Activated T-helper 9 cell treated with anti-CD3 and anti-CD28 coated beads, Interleukin-2, amount 50 U/mL, for 16 hours (primary cell): ENCODE data around the gene NR1I3.
"Not testable (repeated sequence)": the region's sequence is repeated elsewhere in the genome, so short reads cannot be mapped to it uniquely, and the experiment has no call there.

ENCODE experiments used
- DNase-seq: peaks from one replicate; pipeline ENCODE4 v3.0.0-alpha.2; 2020; ENCODE audit warnings: low read depth

The NR1I3 gene, protein sequence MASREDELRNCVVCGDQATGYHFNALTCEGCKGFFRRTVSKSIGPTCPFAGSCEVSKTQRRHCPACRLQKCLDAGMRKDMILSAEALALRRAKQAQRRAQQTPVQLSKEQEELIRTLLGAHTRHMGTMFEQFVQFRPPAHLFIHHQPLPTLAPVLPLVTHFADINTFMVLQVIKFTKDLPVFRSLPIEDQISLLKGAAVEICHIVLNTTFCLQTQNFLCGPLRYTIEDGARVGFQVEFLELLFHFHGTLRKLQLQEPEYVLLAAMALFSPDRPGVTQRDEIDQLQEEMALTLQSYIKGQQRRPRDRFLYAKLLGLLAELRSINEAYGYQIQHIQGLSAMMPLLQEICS

DNA sequence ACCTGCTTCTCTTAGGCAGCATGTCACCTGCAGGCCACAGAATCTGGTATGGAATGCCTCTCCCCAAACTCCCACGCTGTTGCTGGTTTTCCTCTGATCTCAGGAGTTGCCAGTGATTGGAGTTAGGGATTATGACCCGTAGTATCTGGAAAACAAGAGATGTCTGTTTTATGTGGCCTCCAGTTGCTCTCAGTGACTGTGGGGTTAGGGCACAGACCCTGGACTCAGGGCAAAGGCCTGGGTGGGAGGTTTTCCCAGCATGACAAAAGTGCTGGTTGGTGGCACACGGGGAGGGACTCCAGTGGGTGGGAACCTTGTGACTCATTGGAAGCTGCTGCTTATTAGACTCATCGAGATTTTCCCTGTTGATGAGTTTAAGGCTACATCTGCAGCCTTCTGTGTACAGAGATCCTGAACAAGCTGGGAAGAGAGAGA lies at the start of gene NR1I3:
Gene NR1I3, minus strand, starts transcription at position 165 of the 435 bp plus-strand sequence. CDS start 1,638 bp downstream, outside the sequence.
- no peak for DNase-seq

DNA sequence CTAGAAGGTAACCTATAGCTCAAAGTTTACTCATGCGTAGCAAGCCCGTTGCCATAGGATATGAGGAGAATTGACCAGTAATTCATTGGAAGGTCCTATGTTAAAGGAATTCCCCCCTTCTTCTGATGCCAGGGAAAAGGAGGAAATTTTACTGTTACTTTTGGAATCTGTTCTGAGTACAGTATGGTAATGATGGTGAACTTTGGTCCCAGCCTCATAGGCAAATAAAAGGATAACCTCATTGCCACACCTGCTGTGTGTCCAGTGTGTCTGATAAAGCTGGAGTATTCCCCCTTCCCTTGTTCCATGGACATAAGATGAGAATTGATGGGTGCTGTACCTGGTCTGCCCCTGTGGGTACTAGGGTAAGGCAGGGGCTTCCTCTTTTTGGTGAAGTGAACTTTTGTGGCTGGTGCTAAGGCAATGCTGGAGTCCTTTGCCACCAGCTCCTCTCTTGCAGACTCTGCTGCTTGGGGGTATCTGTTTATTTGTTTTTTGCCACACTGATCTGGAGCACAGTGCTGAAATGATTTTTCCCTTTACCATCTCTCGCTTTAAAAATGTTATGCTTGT lies 49.6 kb upstream of the NR1I3 start:
- no peak for DNase-seq

DNA sequence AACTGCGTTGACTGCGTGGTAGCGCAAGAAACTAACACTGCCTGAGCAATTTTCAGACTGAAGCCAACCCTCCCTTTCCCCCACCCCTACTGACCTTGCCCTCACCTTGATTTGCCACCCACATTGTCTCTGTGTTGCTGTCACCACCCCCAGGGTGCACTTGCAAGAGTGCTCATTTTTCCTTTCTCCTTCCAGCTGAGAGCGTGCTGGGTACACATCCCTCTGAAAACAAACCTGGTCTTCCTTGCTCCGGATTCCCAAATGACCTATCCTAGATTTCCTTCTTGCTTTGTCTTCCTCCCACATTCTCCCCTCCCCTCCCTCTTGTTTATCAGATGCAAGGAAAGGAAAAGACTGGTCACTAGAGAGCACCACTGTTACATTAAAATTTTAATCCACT lies 47.5 kb upstream of the NR1I3 start:
- DNase-seq: no peak

DNA sequence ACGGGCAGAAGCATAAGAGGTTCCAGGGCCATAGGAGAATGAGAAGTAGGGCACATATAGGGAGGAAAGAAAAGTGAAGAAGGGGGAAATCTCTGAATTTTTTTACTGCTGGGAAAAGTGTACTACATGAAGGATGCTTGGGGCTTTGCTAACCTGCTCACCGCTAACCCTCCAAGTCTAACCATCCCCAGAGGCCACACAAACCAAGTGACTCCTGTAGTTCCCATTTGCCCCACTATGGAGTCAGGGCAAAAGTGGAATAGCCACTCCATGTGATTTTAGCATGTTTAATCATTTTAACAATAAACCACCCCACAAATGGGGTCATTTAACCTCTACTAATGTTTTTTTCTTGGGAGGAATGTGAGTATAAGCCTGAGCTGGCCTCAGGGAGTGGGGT lies 47.1 kb upstream of the NR1I3 start:
- DNase-seq: no peak

DNA sequence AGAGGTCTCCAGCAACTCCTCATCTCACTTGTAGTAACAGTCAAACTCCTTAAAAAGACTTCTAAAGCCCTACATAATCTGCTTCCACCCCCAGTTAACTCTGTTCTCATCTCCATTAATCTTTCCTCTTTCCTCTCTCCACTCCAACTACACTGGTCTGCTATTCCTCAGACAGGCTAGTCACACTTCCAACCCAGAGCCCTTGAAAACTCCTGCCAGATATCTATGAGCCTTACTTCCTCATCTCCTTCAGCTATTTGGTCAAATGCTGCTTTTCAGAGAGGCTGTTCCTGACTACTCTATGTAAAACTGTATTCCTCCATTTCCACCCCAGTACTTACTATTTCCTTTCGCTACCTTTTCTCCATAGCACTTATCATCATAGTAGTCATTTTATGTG lies 45.0 kb upstream of the NR1I3 start:
- DNase-seq: no peak

DNA sequence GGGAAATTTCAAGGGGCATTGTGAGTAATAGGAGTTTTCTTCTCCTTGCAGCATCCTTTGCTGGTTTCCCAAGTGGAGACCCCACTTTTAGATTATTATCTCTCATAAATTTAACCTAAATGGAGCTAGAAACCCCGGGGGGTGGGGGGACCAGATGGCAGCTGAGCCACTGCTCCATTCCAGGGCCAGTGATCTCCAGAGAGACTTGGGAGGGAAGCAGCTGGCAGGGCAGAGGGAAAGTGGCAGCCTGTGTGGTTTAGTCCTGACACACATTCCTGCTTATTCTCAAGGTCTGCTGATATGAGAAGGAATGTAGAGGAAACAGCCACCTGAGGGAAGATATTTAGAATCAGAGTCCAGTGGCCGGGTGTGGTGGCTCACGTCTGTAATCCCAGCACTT lies 36.9 kb upstream of the NR1I3 start:
- no peak for DNase-seq

DNA sequence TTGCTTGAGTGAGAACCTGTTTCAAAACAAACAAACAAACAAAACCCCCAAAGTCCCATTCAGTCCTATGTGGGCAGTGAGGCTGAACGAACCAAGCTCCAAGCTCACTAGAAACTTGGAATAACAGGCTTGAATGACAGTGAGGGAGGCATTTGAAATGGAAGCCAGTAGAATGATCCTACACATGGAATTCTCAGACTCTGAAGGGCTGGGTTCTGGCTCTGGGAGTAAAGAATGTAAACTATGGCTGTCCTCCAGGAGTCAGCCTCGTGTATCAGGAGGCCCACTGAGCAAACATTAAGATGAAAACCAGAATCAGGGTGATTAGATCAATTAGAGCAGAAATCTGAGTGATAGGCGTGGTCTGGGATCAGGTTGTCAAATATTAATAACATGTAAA lies 35.4 kb upstream of the NR1I3 start:
- no peak for DNase-seq

DNA sequence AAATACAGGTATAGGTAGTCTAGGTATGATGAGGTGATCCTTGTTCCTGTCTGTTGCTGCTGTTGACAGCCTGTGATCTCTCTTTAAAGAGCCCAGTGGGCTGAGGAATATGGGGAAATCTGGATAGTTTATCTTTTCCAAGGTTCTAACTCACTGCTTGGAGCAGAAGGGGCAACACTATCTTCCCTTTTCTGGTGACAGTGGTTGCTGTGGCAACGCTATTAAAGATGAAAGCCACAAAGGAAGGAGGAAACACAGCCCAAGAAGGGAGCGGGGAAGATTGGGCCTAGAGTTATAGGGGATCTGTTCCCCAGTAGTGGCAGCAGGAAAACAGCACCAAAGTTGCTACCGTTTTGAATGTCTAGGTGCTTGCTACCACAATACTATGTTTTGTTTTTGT lies 29.3 kb upstream of the NR1I3 start:
- no peak for DNase-seq

DNA sequence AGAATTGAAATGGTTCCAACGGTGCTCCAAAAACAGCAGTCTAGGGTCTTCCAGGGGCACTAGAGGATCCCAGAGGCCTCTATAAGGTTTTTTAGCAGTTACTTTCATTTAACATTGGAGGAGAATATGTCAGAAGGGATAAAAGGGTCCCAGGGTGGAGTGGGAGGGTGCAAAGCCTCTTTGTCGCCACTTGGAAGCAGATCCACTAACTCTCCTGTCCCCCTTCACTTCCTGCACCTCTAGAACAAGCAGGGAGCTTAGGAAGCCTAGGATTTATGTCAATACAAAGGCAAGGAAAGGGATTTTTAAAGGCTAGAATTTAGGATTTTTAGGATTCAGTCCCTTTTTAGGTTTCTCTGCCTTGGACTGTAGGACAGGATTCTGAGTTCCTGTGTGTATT lies 28.8 kb upstream of the NR1I3 start:
- DNase-seq: no peak

DNA sequence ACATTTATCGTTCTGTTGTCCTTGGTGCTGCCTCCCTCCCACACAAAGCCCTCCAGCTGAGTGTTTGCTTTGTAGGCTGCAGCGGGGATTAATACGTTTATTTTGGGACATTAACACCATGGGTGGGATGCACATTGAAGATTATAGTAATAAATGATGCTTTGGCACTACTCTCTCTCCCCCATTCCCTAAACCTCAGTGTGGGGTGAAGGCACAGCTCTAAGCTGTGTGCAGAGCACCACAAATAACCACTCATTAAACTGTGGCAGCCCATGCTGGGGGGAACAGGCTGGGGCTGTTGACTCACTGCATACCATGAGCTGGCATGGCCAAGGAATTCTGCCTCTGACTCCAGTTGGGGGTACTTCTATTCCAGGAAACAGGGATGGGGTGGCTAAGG lies 28.2 kb upstream of the NR1I3 start:
- no peak for DNase-seq

DNA sequence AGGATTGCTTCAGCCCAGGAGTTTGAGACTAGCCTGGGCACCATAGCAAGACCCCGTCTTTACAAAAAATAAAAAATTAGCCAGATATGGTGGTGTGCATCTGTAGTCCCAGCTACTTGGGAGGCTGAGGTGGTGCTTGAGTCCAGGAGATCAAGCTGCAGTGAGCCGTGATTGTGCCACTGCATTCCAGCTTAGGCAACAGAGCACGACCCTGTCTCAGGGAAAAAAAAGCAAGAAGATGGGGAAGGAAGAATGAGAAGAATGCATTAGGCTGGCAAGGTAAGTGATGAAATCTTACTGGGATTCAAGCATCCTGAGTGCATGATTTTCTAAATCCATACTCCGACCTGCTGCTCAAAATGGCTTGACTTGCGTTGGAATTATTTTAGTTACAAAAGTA lies 27.3 kb upstream of the NR1I3 start:
- DNase-seq: no peak

DNA sequence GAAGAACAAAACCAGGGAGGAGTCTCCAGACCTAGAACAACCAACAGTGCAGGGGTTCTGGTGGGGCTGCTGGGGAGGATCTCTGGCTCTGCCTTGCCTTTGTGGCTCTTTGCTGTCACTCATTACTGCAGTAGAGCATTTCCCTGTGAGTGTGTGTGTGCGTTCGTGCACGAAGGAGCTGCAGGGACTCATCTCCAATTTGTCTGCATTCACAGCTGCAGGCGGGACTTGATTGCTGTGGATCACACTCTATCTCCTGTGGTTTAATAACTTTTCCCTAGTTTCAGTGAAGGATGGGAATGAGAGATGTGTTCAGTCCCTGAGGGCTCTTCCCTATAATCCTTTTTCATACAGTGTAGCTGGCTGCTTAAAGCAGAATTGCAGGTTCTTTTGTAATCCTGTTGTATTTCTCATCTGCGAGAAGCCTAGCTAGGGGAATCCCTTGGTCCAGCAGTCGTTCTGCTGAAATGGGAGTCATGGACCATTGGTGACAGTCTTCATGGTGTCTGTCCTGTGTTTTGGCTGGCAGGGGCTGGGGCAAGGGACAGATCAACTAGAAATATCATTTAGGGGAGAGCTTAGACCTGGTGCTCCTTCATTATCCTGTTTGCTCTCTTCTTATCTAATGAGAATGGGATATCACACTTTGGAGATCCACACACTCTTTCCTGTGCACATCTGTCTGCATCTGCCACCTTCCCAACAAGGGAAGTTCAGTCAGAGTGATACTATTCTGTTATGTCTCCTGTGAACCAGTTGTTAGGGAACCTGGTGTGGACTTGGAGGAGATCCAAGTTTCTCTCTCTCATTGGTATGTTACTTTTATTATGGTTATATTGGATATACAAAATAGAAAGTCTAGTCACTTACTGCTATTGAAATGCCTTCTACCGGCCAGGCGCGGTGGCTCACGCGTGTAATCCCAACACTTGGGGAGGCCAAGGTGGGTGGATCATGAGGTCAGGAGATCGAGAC lies 23.5 kb upstream of the NR1I3 start:
- no peak for DNase-seq

DNA sequence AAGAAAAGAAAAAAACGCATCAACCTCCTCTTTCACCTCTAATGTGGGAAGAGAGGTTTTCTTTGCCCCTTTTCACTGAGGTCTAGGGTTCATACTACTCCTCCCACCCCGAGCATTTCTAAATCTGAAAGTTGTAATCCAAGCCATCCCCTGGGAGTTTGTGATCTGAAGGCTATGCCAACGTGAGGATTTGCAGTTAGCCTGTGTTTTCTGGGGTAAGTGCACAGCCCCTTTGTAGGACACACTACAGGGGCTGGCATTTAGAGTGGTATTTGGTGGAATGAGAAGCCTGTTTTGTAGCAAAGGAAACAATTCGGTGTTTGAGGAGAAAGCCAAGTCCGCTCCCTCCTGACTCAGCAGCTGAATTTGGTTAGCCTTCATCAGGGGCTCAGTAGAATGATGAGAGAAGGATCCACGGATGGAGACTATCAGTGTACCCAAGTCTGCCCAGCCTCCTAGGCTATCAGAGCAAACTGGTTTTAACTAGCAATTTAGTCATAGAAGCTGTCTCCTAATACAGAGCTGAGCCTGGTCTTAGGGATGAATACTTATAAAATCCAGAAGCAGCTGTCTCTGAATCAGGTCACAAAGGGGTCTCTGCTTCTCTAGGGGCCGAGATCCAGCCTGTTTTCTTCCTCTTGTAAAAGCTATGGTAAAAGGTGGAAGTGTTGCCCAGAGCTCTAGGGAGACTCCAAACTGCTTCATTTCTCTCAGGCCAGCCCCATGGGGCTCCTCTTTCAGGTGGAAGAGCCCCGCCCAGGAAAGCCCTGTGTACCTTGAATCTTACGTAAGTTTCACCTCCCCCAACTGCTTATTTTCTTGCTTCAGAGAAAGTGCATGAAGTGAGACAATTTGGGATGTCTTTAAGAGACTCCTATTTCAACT lies 22.6 kb upstream of the NR1I3 start:
- no peak for DNase-seq

DNA sequence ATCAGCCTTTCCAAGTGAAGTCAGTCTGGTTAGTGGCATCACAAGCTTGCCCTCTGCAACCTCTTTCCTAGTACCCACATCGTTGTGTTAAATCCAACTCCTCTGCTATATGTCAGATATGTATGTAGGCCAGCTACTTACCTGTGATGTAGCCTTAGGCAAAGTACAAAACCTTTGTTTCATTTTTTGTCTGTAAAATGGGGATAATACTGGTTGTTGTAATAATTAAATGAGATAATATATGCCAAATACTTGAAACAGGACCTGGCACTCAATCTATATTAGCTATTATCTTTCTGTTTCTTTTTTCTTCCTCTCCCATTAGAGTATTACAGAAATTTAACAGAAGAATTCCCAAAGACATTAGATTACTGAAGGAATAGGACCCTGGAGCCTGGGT lies 21.8 kb upstream of the NR1I3 start:
- no peak for DNase-seq

DNA sequence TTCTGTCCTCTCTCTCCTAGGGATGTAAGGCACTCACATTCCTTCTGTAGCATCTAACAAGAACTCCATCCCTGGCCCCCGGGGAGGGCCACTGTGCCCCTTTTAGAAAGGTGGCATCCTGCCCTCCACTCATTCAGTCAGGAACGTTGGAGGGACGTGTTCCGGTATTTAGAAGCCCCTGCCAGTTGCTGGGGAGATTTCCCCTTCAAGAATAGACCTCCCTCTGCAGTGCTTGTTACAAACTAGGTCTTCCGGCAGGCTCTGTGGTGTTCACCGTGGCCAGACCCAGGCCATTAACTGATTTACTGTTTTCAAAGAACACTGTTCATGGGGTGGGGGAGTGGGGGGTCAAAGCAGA lies 21.3 kb upstream of the NR1I3 start:
- no peak for DNase-seq

DNA sequence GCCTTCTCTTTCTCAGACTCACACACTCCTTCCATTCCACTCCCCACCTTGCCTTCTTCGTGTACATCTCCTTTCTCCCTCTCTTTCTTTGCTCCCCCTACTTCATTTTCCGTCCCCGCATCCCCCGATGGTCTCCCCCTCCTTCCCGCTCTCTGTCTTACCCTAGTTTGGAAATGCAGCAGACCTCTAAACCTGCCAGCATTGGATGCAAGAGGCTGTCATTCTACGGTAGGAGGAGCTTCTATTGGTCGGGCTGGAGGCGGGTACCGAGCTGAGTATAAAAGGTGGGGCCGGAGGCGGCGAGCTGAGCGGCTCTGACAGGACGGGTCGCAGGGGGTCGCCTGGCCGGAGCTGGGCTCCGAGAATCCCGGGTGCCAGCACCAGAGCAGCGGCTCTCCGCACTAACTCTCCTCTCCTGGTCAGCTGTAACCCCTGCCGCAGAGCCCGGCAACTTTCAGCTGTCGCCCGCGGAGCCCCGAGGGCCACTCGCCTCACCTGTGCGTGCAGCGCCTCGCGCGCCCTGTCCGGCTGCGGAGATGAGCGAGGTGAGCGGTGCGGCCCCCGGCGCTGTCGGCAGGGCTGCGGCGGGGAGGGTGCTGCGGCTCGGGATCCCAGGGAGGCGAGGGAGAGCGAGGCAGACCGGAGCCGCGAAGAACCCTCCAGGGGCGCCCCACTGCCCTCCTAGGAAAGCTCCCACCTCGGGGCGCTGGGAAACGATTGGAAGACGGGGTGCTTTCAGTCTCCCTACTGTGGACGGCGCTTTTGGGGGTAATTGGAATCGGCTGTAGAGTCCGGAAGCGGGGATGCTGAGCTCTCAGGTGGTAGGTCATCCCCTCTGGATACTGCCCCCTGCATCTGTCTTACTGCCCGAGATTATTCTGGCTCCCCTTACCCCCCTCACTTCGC lies 20.7 kb upstream of the NR1I3 start, which contains the start of gene PCP4L1:
Gene PCP4L1, plus strand, starts transcription at position 307 of the 906 bp plus-strand sequence. Its CDS starts 230 bp downstream, at position 537.
- DNase-seq: peak; percentile 4

DNA sequence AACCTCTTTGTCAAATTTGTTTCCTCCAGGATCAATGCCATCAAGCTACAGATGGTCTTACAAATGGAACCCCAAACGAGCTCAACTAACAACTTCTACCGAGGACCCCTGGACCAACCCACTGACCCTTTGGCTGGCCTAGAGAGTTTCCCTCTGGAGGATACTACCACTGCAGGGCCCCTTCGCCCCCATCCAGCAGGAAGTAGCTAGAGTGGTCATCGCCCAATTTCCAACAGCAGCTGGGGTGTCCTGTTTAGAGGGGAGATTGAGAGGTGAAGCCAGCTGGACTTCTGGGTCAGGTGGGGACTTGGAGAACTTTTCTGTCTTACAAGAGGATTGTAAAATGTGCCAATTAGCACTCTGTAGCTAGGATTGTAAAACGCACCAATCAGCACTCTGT lies 19.1 kb upstream of the NR1I3 start:
- not testable (repeated sequence) for DNase-seq

DNA sequence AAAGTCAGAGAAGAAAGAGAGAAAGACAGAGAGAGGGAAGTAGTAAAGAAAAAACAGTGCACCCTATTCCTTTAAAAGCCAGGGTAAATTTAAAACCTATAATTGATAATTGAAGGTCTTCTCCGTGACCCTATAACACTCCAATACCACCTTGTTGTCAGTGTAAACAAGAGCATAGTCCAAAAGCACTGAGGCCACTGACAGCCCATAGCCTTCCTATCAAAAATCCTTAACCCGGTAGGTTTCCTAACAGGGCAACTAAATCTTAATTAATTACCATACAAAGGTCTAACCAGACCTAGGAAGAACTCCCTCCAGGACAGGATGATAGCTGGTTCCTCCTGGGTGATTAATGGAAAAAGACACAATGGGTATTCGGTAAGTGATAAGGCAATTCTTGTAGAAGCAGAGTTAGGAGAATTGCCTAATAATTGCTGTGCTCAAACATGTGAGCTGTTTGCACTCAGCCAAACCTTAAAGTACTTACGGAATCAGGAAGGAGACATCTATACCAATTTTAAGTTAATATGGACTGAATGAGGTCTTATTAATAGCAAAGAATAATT lies 18.0 kb upstream of the NR1I3 start:
- not testable (repeated sequence) for DNase-seq

DNA sequence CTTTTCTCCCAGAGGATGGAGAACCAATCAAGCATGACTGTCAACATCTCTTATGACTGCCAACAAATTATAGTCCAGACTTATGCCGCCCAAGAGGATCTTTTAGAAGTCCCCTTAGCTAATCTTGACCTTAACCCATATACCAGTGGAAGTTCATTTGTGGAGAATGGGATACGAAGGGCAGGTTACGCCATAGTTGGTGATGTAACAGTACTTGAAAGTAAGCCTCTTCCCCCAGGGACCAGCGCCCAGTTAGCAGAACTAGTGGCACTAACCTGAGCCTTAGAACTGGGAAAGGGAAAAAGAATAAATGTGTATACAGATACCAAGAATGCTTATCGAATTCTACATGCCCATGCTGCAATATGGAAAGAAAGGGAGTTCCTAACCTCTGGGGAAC lies 17.3 kb upstream of the NR1I3 start:
- not testable (repeated sequence) for DNase-seq

DNA sequence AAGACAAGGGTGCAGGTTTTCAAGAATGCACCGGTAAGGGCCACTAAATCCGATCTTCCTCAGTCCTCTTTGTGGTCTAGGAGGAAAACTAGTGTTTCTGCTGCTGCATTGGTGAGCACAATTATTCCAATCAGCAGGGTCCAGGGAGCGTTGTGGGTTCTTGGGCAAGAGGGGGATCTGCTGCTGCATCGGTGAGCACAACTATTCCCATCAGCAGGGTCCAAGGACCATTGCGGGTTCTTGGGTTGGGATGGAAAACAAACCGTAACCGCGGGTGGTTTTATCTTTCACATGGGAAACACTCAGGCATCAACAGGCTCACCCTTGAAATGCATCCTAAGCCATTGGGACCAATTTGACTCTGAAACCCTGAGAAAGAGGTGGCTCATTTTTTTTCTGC lies 13.6 kb upstream of the NR1I3 start:
- no peak for DNase-seq
